ENCODE measurements around the gene ADCY9.
"Not testable (repeated sequence)": the region's sequence is repeated elsewhere in the genome, so short reads cannot be mapped to it uniquely, and the experiment has no call there.

The ADCY9 gene

GRCh38 chr16:4062212-4062802 is 53.9 kb downstream of the ADCY9 start:
- DNase-seq, result no peak

- DNase-seq, result no peak
Measured at GRCh38 chr16:4060823-4061222, 55.4 kb downstream of the ADCY9 start.

GRCh38 chr16:4060009-4060408 is 56.2 kb downstream of the ADCY9 start:
- DNase-seq, result no peak

GRCh38 chr16:4058386-4058785 is 57.9 kb downstream of the ADCY9 start:
- DNase-seq, result no peak

GRCh38 chr16:4057439-4057877 is 58.8 kb downstream of the ADCY9 start:
- DNase-seq, result no peak

GRCh38 chr16:4056161-4057105 is 59.8 kb downstream of the ADCY9 start:
- DNase-seq, result no peak

GRCh38 chr16:4055748-4056147 is 60.5 kb downstream of the ADCY9 start:
- no peak for DNase-seq

GRCh38 chr16:4053301-4053845 is 62.9 kb downstream of the ADCY9 start:
- no peak for DNase-seq

GRCh38 chr16:4052801-4053293 is 63.4 kb downstream of the ADCY9 start:
- no peak for DNase-seq

- DNase-seq, result no peak
Measured at GRCh38 chr16:4052096-4052495, 64.1 kb downstream of the ADCY9 start.

- DNase-seq, result no peak
Measured at GRCh38 chr16:4051591-4051990, 64.7 kb downstream of the ADCY9 start.

- no peak for DNase-seq
Measured at GRCh38 chr16:4049031-4049430, 67.2 kb downstream of the ADCY9 start.

- no peak for DNase-seq
Measured at GRCh38 chr16:4048481-4048880, 67.8 kb downstream of the ADCY9 start.

GRCh38 chr16:4046221-4046620 is 70.0 kb downstream of the ADCY9 start:
- DNase-seq, result no peak

- not testable (repeated sequence) for DNase-seq
Measured at GRCh38 chr16:4045561-4045960, 70.7 kb downstream of the ADCY9 start.

- no peak for DNase-seq
Measured at GRCh38 chr16:4042581-4042980, 73.7 kb downstream of the ADCY9 start.

- DNase-seq, result no peak
Measured at GRCh38 chr16:4038448-4038847, 77.8 kb downstream of the ADCY9 start.

GRCh38 chr16:4036952-4037351 is 79.3 kb downstream of the ADCY9 start:
- not testable (repeated sequence) for DNase-seq

GRCh38 chr16:4034963-4035362 is 81.3 kb downstream of the ADCY9 start:
- DNase-seq, result no peak

GRCh38 chr16:4033951-4034350 is 82.3 kb downstream of the ADCY9 start:
- DNase-seq, result no peak

GRCh38 chr16:4032768-4033167 is 83.5 kb downstream of the ADCY9 start:
- peak; percentile 19 for DNase-seq

GRCh38 chr16:4028144-4028543 is 88.1 kb downstream of the ADCY9 start:
- DNase-seq, result no peak

GRCh38 chr16:4026854-4027253 is 89.4 kb downstream of the ADCY9 start:
- DNase-seq, result no peak

- no peak for DNase-seq
Measured at GRCh38 chr16:4025428-4025827, 90.8 kb downstream of the ADCY9 start.

Data from CD4-positive, alpha-beta T cell treated with Interleukin-6 for 4 hours (primary cell).